Cortex of kidney (tissue), 1 donor: ENCODE results near the gene FAM114A2.
"Not testable (repeated sequence)": the region's sequence is repeated elsewhere in the genome, so short reads cannot be mapped to it uniquely, and the experiment has no call there.

Source experiments
- DNase-seq: peaks from one replicate; lab custom pipeline; 2025; lab: John Stamatoyannopoulos, UW

Gene FAM114A2

GRCh38 chr5:154047324-154047723, 8.6 kb upstream of the FAM114A2 start:
- no peak for DNase-seq

- no peak for DNase-seq
Measured at GRCh38 chr5:154046486-154046885, 7.8 kb upstream of the FAM114A2 start.

- no peak for DNase-seq
Measured at GRCh38 chr5:154044581-154044980, 5.9 kb upstream of the FAM114A2 start.

GRCh38 chr5:154044099-154044498, 5.4 kb upstream of the FAM114A2 start:
- DNase-seq: no peak

GRCh38 chr5:154042766-154043165, 4.1 kb upstream of the FAM114A2 start:
- DNase-seq: no peak

GRCh38 chr5:154039458-154039829, 734 bp upstream of the FAM114A2 start:
- no peak for DNase-seq

GRCh38 chr5:154038261-154038706, 426 bp downstream of the FAM114A2 start:
- DNase-seq: no peak

- DNase-seq: no peak
Measured at GRCh38 chr5:154034944-154035343, 3.8 kb downstream of the FAM114A2 start.

GRCh38 chr5:154031937-154032489, 6.7 kb downstream of the FAM114A2 start:
- no peak for DNase-seq

GRCh38 chr5:154025951-154026350, 12.8 kb downstream of the FAM114A2 start:
- no peak for DNase-seq

GRCh38 chr5:154018919-154019318, 19.8 kb downstream of the FAM114A2 start:
- DNase-seq: not testable (repeated sequence)

- DNase-seq: no peak
Measured at GRCh38 chr5:154015071-154015693, 23.5 kb downstream of the FAM114A2 start.

- DNase-seq: no peak
Measured at GRCh38 chr5:154010660-154011059, 28.1 kb downstream of the FAM114A2 start.

GRCh38 chr5:154005648-154006047, 33.1 kb downstream of the FAM114A2 start:
- DNase-seq: no peak

GRCh38 chr5:154002511-154003020, 36.1 kb downstream of the FAM114A2 start:
- no peak for DNase-seq

GRCh38 chr5:154002093-154002492, 36.6 kb downstream of the FAM114A2 start:
- DNase-seq: no peak

GRCh38 chr5:154000703-154001102, 38.0 kb downstream of the FAM114A2 start:
- no peak for DNase-seq

- DNase-seq: no peak
Measured at GRCh38 chr5:153999995-154000394, 38.7 kb downstream of the FAM114A2 start.

- DNase-seq: no peak
Measured at GRCh38 chr5:153998768-153999167, 39.9 kb downstream of the FAM114A2 start.

GRCh38 chr5:153998010-153998409, 40.7 kb downstream of the FAM114A2 start:
- DNase-seq: no peak

GRCh38 chr5:153991168-153991567, 47.5 kb downstream of the FAM114A2 start:
- no peak for DNase-seq

- no peak for DNase-seq
Measured at GRCh38 chr5:153988510-153988909, 50.2 kb downstream of the FAM114A2 start.

GRCh38 chr5:153987301-153987700, 51.4 kb downstream of the FAM114A2 start:
- DNase-seq: no peak

GRCh38 chr5:153985498-153985897, 53.2 kb downstream of the FAM114A2 start:
- DNase-seq: no peak
